Osteocyte (in vitro differentiated cells): ENCODE results near the gene RSPO3. TPM values are rescaled to one million over a fixed set of nuclear protein-coding genes. Genes with fewer than 3 reads are reported as not detected.

ENCODE experiments used
- DNase-seq: peaks from one replicate; pipeline ENCODE4 v3.0.0; 2021; ENCODE audit warnings: mixed read lengths; ENCODE audit not compliant: unreplicated experiment; ENCODE audit errors: extremely low spot score
- H3K27ac Mint-ChIP-seq: one replicate; pipeline ENCODE4 v1.8.0; 2021; ENCODE audit warnings: mild to moderate bottlenecking, mixed read lengths; ENCODE audit not compliant: unreplicated experiment
- H3K27me3 Mint-ChIP-seq: one replicate; pipeline ENCODE4 v1.8.0; 2021; ENCODE audit warnings: mixed read lengths; ENCODE audit not compliant: unreplicated experiment
- H3K36me3 Mint-ChIP-seq: one replicate; pipeline ENCODE4 v1.8.0; 2021; ENCODE audit warnings: mixed read lengths; ENCODE audit not compliant: unreplicated experiment
- H3K4me1 Mint-ChIP-seq: one replicate; pipeline ENCODE4 v1.8.0; 2021; ENCODE audit warnings: mixed read lengths; ENCODE audit not compliant: unreplicated experiment
- H3K4me3 Mint-ChIP-seq: one replicate; pipeline ENCODE4 v1.8.0; 2021; ENCODE audit warnings: mild to moderate bottlenecking, moderate library complexity, mixed read lengths; ENCODE audit not compliant: unreplicated experiment
- H3K9me3 Mint-ChIP-seq: one replicate; pipeline ENCODE4 v1.8.0; 2021; ENCODE audit warnings: mixed read lengths; ENCODE audit not compliant: unreplicated experiment
- CTCF ChIP-seq: fragments of 200-600 bp; sonication (generic); IDR thresholded peaks from 2 replicates; pipeline ENCODE4 v1.5.0; 2021; ENCODE audit warnings: antibody characterized with exemption, mild to moderate bottlenecking, moderate library complexity
- total RNA-seq: library from RNA; stranded (reverse); gene quantifications from 2 replicates; pipeline ENCODE4 v1.2.1, GENCODE V29; 2021

RSPO3 gene
- total RNA-seq, 1 donor from 2014 or later = 4.5 TPM

- Mint-ChIP-seq H3K27me3 (no peaks in the 10 kb centered on the region), H3K27ac (no peak overlapping the region), H3K4me3 (no peak overlapping the region), H3K9me3 (peaks cover 4% of the 10 kb centered on the region), H3K36me3 (no peaks in the 10 kb centered on the region), H3K4me1 (peaks cover 26% of the 10 kb centered on the region)
- TF ChIP-seq CTCF = no peak
- no peak for DNase-seq
These were observed 59.4 kb downstream of the RSPO3 start for GRCh38 chr6:127177923-127178231.

GRCh38 chr6:127178746-127179145 lies 60.3 kb downstream of the RSPO3 start:
- no peak overlapping the region for H3K4me3 Mint-ChIP-seq
- peaks cover 23% of the 10 kb centered on the region for H3K4me1 Mint-ChIP-seq
- H3K36me3 Mint-ChIP-seq = no peaks in the 10 kb centered on the region
- TF ChIP-seq CTCF = no peak
- H3K27ac Mint-ChIP-seq = no peak overlapping the region
- H3K27me3 Mint-ChIP-seq = no peaks in the 10 kb centered on the region
- H3K9me3 Mint-ChIP-seq = peaks cover 7% of the 10 kb centered on the region
- DNase-seq = no peak

GRCh38 chr6:127180426-127180825 lies 62.0 kb downstream of the RSPO3 start:
- no peaks in the 10 kb centered on the region for H3K27me3 Mint-ChIP-seq
- no peak for TF ChIP-seq CTCF
- no peak overlapping the region for H3K27ac Mint-ChIP-seq
- no peak for DNase-seq
- no peaks in the 10 kb centered on the region for H3K36me3 Mint-ChIP-seq
- H3K9me3 Mint-ChIP-seq = peaks cover 7% of the 10 kb centered on the region
- peaks cover 22% of the 10 kb centered on the region for H3K4me1 Mint-ChIP-seq
- H3K4me3 Mint-ChIP-seq = no peak overlapping the region

- Mint-ChIP-seq H3K9me3 (peaks cover 7% of the 10 kb centered on the region), H3K4me3 (no peak overlapping the region), H3K27me3 (no peaks in the 10 kb centered on the region), H3K36me3 (no peaks in the 10 kb centered on the region), H3K27ac (no peak overlapping the region), H3K4me1 (peaks cover 10% of the 10 kb centered on the region)
- DNase-seq = no peak
- TF ChIP-seq CTCF = no peak
These were observed 64.0 kb downstream of the RSPO3 start for GRCh38 chr6:127182501-127182900.

GRCh38 chr6:127185437-127185995 lies 67.0 kb downstream of the RSPO3 start:
- Mint-ChIP-seq H3K4me1 (no peaks in the 10 kb centered on the region), H3K27me3 (no peaks in the 10 kb centered on the region), H3K4me3 (no peak overlapping the region), H3K9me3 (peaks cover 7% of the 10 kb centered on the region), H3K27ac (no peak overlapping the region), H3K36me3 (no peaks in the 10 kb centered on the region)
- no peak for TF ChIP-seq CTCF
- no peak for DNase-seq
